ENCODE measurements around the gene TPH1.
A peak's percentile ranks its signal among the peaks of the same experiment; 100 is the strongest.

The TPH1 gene

DNA sequence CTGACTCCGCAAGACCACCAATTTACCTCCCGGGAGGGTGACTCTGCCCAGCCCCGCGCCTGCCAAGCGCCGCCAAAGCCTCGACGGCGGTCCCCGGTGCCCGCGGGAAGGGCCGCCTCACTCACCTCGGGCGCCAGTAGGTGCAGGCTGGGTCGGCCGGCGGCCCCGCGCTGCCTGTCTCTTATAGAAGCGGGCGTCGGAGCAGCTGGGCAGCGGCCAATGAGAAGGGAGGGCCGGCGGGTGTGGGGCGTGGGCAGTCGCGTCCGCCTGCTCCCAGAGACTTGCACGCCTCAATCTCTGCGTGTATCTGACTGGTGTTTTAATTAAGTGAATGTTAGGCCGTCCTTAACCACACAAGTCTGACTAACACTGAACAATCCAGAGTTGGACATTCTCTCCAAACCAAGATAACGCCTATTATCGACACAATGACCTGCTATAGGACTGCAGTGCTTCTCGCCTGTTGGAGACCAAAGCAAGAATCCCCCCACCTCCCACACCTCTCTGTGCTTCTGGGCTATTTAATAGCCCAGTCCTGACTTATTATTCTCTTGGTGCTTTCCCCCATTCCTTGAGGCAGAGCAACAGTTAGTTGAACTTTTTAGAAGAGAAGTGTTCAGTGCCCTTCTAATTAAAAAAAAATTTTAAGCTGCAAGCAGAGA lies at the start of gene TPH1:
TSS of gene TPH1 (minus strand) at position 154 of the 662 bp plus-strand sequence. CDS start 5,507 bp downstream, outside the sequence.
- DNase-seq: no peak

DNA sequence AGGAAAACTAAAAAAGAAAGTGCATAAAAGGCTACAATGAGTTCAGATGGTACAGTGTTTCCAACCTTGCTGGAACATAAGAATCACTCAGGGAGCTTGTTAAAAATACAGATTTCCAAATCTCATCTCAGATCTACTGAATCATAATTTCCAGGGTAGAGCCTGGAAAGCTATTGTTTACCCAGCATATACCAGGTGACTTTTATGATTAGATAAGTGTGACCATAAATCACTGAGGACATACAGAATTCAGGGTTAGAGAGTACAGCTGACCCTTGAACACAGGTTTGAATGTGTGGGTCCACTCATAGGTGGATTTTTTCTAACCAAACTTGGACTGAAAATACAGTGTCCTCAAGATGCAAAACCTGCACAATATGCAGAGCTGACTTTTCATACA lies 47.9 kb upstream of the TPH1 start:
- DNase-seq: no peak

DNA sequence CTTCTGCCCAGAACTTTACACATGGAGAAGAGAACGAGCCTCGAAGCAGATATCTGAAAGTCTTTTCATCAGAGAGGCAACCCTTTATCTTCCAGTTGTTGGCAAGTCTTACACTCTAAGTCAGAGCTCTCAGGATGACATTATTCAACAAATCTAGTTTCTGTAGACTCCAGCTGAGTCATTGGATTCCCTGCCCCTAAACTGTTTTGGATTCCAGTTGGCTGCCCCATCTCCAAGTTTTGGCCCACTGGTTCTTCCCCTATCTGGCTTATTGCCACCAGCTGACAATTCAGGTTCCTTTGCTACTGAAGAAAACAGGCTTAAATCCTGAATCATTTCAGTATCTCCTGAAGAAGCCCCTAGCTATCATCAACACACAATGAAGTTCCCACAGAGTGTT lies 45.7 kb upstream of the TPH1 start:
- DNase-seq: no peak

DNA sequence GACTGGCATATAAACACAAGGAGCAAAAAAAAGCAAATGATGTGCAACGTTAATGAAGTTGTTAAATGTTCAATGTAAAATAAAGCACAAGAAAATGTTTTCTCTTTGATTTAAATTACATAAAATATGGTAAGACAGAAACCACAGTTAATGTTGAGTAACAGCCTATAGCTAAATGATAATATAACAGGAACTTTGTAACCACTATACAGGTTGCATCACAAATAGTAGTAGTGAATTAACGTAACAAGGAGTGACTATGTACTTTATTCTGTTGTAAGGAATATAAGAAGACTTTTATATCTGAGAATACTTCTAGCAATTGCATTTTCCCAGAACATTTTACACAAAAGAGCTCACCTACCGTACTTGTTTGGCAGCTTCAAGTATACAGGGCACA lies 42.9 kb upstream of the TPH1 start:
- DNase-seq: no peak

DNA sequence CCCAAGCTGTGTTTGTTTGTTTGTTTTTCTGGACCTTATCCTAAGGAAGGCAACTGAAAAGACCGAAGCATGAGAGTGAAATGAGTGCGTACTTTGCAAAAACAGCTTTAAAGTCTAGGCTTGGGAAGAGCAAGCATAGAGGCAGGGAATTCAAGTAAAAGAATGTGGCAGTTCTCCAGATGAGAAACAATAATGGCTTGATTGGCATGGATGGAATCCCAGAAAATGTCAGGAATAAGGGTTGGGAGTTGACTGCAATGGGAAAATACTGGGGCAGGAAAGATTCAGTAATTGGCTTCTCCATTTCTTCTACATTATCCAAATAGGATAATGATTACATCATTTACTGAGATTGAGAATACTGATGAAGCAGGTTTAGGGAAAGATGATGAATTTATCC lies 42.3 kb upstream of the TPH1 start:
- DNase-seq: no peak

DNA sequence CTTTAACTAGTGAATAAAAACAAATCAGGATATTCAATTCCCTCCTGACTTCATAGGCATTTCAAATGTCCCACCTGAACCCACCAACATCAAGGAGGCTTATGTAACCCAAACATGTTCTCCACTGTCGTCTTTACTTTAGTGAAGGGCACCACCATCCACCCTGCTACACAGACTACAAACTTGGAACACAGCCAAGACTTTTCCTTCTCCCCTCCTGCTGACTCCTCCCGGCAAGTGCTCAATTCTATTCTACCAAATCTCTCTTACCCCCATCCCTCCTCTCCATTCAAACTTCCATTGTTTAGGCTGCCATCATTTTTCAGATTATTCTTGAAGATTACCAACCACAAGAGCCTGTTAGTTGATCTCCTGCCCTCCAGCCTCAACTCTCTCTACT lies 35.5 kb upstream of the TPH1 start:
- no peak for DNase-seq

DNA sequence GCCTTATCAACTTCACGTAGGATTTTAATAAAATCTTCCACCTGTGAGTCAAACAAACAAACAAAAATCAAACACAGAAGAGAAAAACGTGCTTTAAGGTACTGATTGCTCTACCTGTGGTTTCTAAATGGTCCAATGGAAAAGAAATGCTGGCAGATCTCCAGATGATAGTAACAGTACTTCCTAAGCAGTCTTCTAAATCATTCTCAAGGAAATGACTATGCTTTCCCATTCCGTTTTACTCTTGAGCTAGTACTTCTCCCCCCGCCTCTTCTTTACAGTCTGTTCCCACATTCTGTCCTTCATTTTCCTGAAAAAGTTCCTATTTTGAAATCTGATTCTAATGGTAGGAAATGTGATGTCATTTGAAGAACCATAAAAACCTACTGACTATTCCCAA lies 34.4 kb upstream of the TPH1 start:
- DNase-seq: no peak

DNA sequence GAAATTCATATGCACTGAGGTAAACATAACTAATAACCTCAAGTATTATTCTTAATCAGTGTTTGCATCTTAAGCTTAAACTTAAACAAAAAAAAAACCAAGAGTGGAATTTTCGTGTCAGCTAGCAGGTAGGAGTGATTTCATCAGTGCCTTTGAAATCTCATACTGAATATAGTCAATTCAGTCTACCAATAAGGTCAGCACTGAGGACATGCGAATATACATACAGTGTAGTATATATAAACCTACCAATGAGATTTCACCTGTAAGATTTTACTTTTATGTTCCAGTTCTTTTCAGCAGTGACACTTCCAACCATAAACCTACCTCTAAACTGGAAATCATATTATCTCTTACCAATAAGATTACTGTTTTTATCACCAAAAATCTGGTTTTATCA lies 32.8 kb upstream of the TPH1 start:
- DNase-seq: no peak

DNA sequence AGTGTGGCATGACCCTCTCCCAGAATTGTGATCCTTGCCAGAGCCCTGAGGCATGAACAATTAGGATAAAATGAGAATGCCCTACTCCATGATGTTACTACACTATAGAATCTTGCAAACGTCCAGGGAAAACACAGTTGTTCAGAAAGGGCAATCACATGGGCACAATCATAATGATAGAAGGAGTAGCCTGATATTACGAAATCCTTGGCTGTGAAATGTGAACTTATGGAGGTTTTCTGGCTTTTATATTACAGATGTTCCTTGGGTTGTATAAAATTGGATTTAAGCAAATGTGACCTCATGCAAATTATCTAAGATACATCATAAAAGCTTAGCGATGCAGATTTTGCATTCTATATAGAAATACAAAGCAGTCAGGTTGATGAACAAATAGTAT lies 29.4 kb upstream of the TPH1 start:
- DNase-seq: peak; percentile 60

DNA sequence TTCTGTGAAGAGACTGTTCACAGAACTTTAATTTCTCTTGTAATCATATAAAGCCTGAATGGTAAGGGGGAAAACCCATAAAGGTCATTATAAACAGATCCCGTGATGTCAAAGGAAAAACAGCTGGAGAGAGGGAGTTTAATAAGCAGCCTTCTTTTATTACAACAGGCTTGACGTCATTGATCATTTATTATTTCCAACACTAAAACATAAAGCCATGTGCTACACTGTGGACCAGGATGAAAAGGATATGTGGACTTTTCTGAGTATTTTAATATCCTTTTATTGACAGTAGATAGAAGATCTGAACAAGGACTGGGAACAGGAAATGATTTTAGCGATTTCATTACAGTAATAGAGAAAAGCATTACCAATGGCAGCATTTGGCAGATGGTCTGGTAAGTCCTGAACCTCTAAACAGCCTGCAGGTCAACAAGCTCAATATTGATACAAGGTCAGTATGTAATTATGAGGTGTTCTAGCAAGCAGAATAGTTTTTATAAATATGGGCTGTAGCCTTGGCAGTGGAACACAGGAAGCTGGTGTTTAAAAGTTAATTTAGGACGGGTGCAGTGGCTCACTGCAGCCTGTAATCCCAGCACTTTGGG lies 25.1 kb upstream of the TPH1 start:
- no peak for DNase-seq

DNA sequence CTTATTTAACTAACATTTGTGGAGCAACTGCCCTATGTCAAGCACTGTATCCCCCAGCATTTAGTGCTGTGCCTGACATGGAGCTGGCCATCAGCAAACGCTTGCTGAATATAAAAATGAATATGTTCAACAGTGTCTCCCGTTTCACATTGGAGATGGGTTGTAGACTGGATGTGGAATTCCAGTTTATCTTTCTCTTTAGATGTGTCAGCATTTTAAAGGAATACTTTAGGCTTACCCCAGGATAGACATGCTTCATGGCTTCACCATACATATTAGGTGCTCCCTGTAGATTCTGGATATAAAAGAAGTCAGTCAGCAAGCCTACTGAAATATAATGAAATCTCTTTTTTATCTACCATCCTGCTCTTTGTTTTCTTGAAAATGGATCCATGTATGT lies 21.3 kb upstream of the TPH1 start:
- no peak for DNase-seq

DNA sequence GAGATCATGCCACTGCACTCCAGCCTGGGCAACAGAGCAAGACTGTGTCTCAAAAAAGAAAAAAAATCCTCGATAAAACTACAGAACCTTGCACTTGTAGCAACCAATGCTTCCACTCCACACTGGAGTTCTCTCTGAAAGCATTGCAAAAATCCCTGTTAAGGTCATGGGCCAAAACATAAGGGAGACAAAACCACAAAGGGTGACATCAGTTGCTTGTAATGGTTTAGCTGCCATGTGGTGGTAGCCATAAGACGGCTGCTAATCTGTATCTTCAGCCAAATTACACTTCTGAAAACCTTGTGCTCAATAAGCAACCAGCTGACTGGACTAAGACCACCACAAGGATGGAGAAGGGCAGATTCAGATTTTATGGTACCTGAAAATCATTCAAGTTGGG lies 20.6 kb upstream of the TPH1 start:
- no peak for DNase-seq

DNA sequence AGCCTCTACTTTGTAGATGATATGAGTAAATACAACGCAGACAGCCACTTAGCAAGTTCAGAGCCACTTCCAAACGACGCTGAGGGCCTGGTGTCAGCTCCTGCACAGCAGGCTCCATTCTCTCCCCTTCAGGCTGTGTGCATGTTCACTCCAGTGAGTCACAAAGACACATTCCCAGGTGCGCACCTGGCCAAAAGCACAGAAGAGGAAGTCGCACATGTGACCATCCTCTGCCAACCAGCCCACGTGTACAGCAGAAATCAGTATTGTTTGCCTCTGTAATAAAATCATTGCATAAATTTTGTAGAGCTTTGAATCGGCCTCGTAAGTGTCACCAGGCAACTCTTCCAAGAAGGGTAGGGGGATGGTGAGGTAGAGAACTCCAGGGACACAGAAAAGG lies 19.5 kb upstream of the TPH1 start:
- DNase-seq: no peak

DNA sequence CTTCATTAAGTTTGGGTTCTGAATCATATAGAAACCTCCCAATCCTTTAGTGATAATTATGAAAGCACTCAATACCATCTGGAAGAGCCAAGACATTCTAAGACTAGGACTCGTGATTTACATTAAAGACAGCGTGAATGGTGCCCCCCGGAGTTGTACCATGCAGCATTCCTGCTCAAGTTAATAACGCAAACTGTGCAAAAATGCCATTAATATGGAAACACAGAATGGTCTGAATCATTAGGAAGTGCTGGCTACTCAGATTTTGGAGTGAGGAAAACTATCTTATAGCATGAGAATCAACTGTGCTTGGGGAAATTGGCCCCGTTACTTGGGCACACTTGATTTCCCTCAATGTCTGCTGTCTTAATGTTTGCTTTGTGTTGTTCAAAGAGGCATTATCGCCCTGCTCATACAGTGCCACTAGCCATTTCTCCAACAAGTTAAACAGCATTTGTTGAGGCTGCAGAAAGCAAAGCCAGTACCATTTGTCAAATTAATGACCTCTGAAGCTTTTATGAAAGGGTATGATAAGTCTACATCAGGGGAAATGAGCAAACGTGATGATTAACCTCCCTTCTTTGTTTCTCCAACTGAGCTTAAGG lies 18.5 kb upstream of the TPH1 start:
- no peak for DNase-seq

DNA sequence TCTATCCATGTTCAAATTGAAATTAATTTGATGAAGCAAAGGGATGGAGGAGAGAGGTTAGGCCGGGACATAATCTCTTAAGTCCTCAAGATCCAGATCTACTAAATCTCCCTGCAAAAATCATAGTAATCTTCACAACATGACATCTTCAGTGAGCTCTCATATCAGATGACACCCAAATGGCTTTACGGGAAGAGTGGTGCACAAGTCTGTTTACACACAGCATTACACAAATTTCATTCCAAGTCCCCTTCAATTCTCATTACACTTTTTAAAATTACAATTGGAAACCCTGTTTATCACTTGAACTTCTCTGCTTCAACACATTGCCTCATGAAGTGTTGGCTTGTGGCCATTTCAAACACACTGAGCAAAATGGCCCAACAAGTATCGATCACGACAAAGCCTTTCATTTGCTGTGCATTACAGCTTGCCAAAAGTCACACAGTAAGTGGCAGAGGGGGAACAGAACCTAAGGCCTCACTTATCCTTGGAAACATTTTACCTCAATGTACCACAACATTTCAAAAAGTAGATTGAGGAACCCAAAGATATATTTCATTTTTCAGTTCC lies 17.9 kb upstream of the TPH1 start:
- DNase-seq: no peak

DNA sequence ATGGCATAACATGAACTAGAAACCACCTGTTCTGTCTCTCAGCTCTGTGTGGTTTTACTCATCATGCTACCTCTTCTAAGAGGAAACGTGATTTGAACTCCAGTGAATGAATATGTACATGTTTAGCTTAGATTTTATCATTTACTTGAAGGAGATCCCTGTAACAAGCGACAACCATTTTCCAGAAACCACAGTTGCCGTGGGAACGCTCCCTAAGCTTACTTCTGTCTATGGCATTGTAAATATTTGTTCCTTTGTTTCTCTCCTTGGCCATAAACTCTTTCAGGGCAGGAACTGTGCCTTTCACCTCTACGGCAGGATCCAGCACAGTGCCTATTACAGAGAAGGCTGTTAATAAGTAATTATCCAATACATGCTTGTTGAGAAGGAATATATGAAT lies 17.1 kb upstream of the TPH1 start:
- DNase-seq: no peak

DNA sequence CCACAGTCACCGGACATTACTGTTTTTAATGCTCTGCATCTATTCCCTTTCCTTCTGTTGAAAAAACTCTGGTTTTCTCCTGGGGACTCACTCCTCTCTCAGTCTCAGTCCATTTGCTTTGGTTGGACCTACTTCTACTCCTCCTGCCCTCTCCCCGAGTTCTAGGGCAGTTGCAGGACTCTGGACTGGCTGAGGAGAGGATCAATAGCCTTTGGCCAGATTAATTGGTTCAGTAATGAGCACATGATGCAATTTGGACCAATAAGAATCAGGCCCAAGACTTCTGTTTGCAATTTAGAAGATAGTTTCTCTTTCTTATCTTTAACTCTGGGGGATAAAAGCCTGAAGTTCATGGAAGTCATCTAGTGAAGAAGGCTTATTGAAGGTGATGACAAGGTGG lies 15.3 kb upstream of the TPH1 start:
- no peak for DNase-seq

DNA sequence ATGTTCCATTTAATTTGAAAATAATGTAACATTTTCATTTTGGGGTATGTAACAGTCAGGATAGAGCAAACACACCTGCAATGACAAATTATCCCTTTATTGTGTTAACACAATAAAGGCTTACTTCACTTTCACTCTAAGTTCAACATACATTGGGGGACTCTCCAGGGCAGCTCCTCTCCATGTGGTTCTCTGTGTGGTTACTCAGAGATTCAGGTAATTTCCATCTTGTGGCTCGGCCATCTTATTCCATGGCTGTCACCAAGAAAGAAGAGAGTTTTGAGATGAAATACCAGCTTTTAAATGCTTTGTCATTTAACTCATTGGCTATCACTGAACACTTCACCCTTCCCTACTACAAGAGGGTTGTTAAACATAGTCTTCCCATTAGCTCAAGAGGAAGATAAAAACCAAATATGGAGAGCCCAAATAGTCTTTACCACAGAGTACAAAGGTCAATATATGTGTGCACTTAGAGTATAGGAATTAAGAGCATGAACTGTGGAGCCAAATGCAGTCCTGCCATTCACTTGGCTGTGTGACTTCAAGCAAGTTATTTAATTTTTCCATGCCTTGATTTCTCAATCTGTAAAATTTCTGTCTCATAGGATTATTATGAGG lies 10.6 kb upstream of the TPH1 start:
- DNase-seq: no peak

DNA sequence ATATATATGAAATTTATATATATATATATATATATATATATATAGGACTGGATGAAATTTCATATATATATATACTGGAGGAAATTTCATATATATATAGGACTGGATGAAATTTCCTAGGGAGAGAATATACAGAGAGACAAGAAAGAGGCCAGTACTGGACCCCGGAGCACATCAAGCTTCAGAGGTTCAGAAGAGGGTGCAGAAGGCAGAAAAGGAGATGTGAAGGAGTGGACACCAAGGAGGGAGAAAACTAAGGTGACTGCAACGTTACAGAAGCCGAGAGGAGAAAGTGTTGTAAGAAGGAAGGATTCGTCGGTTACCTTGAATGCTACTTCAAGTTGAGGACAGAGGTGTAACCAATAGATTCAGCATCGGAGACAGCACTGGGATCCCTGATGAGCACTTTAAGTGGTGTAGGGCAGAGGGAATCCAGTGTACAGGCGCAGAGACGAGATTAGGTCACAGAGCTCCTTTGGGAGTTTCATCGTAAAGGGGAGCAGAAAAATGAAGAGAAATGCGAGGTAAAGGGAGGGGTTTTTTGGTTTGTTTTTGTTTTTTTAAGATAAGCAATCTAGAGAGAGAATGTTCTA lies 8.5 kb upstream of the TPH1 start:
- no peak for DNase-seq

DNA sequence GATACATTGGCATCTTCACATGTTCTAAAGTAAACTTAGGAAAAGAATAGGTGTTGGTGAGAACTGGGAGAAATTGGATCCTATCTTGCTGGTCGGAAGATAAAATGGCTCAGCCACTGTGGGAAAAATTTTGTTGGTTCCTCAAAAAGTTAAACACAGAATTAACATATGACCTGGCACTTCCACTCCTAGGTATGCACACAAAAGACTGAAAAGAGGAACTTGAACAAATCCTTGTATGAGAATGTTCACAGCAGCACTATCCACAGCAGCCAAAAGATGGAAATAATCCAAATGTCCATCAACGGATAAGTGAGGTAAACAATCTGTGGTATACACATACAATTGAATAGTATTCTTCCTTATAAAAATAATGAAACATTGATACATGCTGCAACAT lies 4.8 kb upstream of the TPH1 start:
- no peak for DNase-seq

DNA sequence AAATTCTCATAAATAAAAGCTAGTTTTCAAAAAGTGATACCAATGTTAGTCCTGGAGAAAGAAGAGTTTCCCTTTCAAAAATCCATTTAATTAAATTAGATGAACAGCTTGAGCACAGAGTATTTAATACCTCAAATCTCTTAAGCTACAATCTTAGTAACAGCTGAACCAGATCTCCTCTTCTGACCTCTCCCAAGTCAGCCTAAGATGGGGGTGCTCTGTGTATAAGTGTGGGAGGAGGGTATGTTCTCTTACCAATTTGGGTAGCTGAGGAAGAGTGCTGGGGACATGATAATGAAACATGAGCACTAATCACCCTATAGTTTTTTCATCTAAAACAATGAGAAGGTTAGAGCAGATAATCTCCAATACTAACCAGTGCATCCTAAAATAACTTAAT lies 9.6 kb downstream of the TPH1 start:
- no peak for DNase-seq

DNA sequence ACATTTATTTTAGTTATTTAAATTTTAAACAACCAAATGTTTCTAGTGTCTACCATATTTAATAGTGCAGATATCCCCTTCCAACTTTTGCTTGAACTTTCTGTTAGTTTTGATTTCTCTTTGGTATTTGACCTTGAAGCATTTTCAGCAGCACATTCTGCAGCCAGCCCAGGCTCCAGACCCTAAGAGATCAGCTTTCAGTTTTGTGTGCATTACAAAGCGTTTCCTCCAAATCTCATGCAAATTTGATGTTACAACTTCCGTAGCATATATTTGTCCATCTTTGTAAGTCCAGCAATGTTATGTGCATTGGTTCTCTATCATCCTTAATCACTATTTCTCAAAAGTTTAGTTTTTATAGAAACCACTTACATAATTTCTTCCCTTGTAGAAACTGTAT lies 18.6 kb downstream of the TPH1 start:
- peak; percentile 64 for DNase-seq

DNA sequence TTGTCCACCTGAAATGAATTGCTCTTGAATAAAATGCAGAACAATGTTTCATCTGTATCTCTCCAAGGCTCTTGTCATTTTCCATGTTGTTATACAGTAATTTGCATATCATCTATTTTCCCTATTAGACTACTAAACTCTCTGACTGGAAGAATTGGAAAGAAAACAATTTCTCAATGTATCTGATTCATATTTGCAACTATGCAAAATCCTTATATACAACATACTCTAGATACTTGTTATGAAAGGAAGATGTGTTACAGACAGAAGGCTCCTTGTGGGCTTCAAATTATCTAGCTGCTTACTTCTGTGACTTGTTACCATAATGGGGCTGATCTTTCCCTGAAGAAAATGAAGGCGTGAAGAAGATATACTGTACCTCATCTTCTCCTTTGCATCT lies 23.6 kb downstream of the TPH1 start:
- DNase-seq: peak; percentile 48

DNA sequence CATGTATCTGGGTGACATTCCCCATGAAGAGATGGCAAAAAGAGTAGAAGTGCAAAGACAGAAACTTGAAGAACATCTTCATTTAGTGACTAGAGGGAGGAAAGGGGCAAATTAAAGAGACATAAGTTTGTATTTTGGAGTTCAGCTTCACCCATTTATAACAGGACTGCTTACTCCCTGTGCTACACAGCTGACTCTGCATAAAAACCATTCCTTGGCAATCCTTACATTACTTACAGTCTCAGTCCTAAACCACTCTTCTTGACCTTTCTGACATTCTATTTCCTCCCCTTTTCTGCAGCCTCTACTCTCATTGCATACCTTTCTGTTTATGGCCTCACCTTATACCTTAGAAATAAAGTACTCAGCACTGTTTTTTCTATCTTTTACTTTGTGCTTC lies 26.4 kb downstream of the TPH1 start:
- DNase-seq: no peak

All from NCI-H526 treated with DMSO at 0.1 percent for 48 hours (cell line).